Right atrium auricular region (tissue), 2 donors: ENCODE results near the gene DDAH1. TPM values are rescaled to one million over a fixed set of nuclear protein-coding genes. Genes with fewer than 3 reads are reported as not detected.

Source experiments
- DNase-seq: peaks from one replicate; pipeline ENCODE4 v3.0.0-alpha.2; 2019; ENCODE audit warnings: low spot score
- H3K27ac ChIP-seq, 2 donors: fragments of 200-600 bp; sonication (generic); 1 replicate in 1 of 2; 2 replicates in 1 of 2; pipeline ENCODE4 v1.5.1; 2016 to 2019
- H3K27me3 ChIP-seq, 2 donors: fragments of 200-600 bp; sonication (generic); one replicate each; pipeline versions ENCODE4 v1.5.1 to v1.6.0; 2017 to 2019
- H3K36me3 ChIP-seq: fragments of 200-600 bp; sonication (generic); one replicate; pipeline ENCODE4 v1.5.1; 2016
- H3K4me1 ChIP-seq, 2 donors: fragments of 200-600 bp; sonication (generic); one replicate each; pipeline versions ENCODE4 v1.5.1 to v1.6.0; 2017 to 2019
- H3K4me3 ChIP-seq, 2 donors: fragments of 200-600 bp; sonication (generic); 1 replicate in 1 of 2; 2 replicates in 1 of 2; pipeline ENCODE4 v1.5.1; 2017 to 2019; ENCODE audit warnings: mild to moderate bottlenecking in 1 of 2, moderate library complexity in 1 of 2
- H3K9me3 ChIP-seq, 2 donors: fragments of 200-600 bp; sonication (generic); one replicate each; pipeline ENCODE4 v1.5.1; 2019
- CTCF ChIP-seq, 2 donors: fragments of 200-600 bp; sonication (generic); IDR thresholded peaks; one replicate each; pipeline ENCODE4 v1.5.1; 2019; ENCODE audit warnings: antibody characterized with exemption in 2 of 2
- total RNA-seq, 2 donors: library from RNA; depleted of rRNA; stranded (reverse); fragments of >200 nt; gene quantifications; one replicate each; pipeline ENCODE4 v1.1.0, GENCODE V29; 2016

Gene DDAH1
- total RNA-seq, 2 donors from 2014 or later = 10.8 to 18.3 TPM

- H3K36me3 ChIP-seq = no peaks in the 10 kb centered on the region
- no peak for DNase-seq
- H3K27me3 ChIP-seq = no peaks in the 10 kb centered on the region
- no peaks in the 10 kb centered on the region for H3K9me3 ChIP-seq
- no peak for TF ChIP-seq CTCF (IDR thresholded peaks at IDR 0.05)
- no peak overlapping the region for H3K4me3 ChIP-seq
- no peaks in the 10 kb centered on the region for H3K4me1 ChIP-seq
- no peak overlapping the region for H3K27ac ChIP-seq
These were observed 181.3 kb downstream of the DDAH1 start for GRCh38 chr1:85283475-85284199.

- peaks cover 0 to under 1% of the 10 kb centered on the region in 2 donors for H3K4me1 ChIP-seq
- no peak overlapping the region for H3K4me3 ChIP-seq
- H3K9me3 ChIP-seq = no peaks in the 10 kb centered on the region
- TF ChIP-seq CTCF (IDR thresholded peaks at IDR 0.05) = no peak
- H3K27me3 ChIP-seq = no peaks in the 10 kb centered on the region
- H3K36me3 ChIP-seq = no peaks in the 10 kb centered on the region
- no peak overlapping the region for H3K27ac ChIP-seq
- DNase-seq = no peak
These were observed 182.5 kb downstream of the DDAH1 start for GRCh38 chr1:85282424-85282823.

GRCh38 chr1:85280636-85281035 is 184.3 kb downstream of the DDAH1 start:
- Histone ChIP-seq H3K4me1 (peaks cover 0 to 7% of the 10 kb centered on the region in 2 donors), H3K27ac (no peak overlapping the region)
- TF ChIP-seq CTCF (IDR thresholded peaks at IDR 0.05) = no peak

GRCh38 chr1:85279458-85280080 is 185.4 kb downstream of the DDAH1 start:
- Histone ChIP-seq H3K36me3 (no peaks in the 10 kb centered on the region), H3K27ac (peak overlapping the region; percentile 51 to 67), H3K27me3 (no peaks in the 10 kb centered on the region), H3K4me1 (peaks cover 0 to 17% of the 10 kb centered on the region in 2 donors), H3K4me3 (no peak overlapping the region), H3K9me3 (no peaks in the 10 kb centered on the region)
- DNase-seq = no peak
- TF ChIP-seq CTCF (IDR thresholded peaks at IDR 0.05) = no peak

More at GRCh38 chr1:85280636-85281035, 184.3 kb downstream of the DDAH1 start:
- Histone ChIP-seq H3K4me3 (no peak overlapping the region), H3K27me3 (no peaks in the 10 kb centered on the region), H3K9me3 (no peaks in the 10 kb centered on the region), H3K36me3 (no peaks in the 10 kb centered on the region)
- no peak for DNase-seq

GRCh38 chr1:85278853-85279314 is 186.1 kb downstream of the DDAH1 start:
- Histone ChIP-seq H3K36me3 (no peaks in the 10 kb centered on the region), H3K9me3 (no peaks in the 10 kb centered on the region), H3K4me1 (peaks cover 0 to 24% of the 10 kb centered on the region in 2 donors), H3K27me3 (no peaks in the 10 kb centered on the region), H3K27ac (peak overlapping the region; percentile 51 to 67), H3K4me3 (no peak overlapping the region)
- DNase-seq = peak; percentile 69
- no peak for TF ChIP-seq CTCF (IDR thresholded peaks at IDR 0.05)
